GM23338 (cell line): Measurements from ENCODE around the gene RYR2. TPM values are rescaled to one million over a fixed set of nuclear protein-coding genes. Genes with fewer than 3 reads are reported as not detected.

Experiments used
- ATAC-seq: fragments of 200-7000 bp; cut with Tn5 transposase; 3 replicates; pipeline ENCODE4 v1.9.1; 2020
- DNase-seq: peaks from one replicate; pipeline ENCODE4 v3.0.0-alpha.2; 2015; ENCODE audit warnings: low spot score
- H2AFZ ChIP-seq: fragments of 200-600 bp; sonication (generic); 2 replicates; pipeline ENCODE4 v1.8.0; 2016; ENCODE audit warnings: antibody characterized with exemption, mild to moderate bottlenecking, moderate library complexity
- H3F3A ChIP-seq: fragments of 200-600 bp; sonication (generic); replicated peaks from 2 replicates; pipeline ENCODE4 v1.8.0; 2017; ENCODE audit warnings: antibody characterized with exemption, mixed run types, low read depth
- H3K27ac ChIP-seq: fragments of 200-600 bp; sonication (generic); 2 replicates; pipeline ENCODE4 v1.6.1; 2016; ENCODE audit warnings: low read depth
- H3K27me3 ChIP-seq: fragments of 200-600 bp; sonication (generic); 2 replicates; pipeline ENCODE4 v1.8.0; 2016; ENCODE audit warnings: mild to moderate bottlenecking, mixed run types, moderate library complexity; ENCODE audit not compliant: insufficient read depth
- H3K36me3 ChIP-seq: fragments of 200-600 bp; sonication (generic); 2 replicates; pipeline ENCODE4 v1.8.0; 2016; ENCODE audit warnings: mild to moderate bottlenecking; ENCODE audit not compliant: insufficient read depth
- H3K4me1 ChIP-seq: fragments of 200-600 bp; sonication (generic); 2 replicates; pipeline ENCODE4 v1.8.0; 2016; ENCODE audit warnings: mild to moderate bottlenecking, moderate library complexity; ENCODE audit not compliant: insufficient read depth
- H3K4me2 ChIP-seq: fragments of 200-600 bp; sonication (generic); 2 replicates; pipeline ENCODE4 v1.7.1; 2017; ENCODE audit warnings: mixed run types
- H3K4me3 ChIP-seq: fragments of 200-600 bp; sonication (generic); 2 replicates; pipeline ENCODE4 v1.6.1; 2016; ENCODE audit warnings: mixed run types
- H3K79me2 ChIP-seq: fragments of 200-600 bp; sonication (generic); replicated peaks from 2 replicates; pipeline ENCODE4 v1.8.0; 2017; ENCODE audit warnings: mild to moderate bottlenecking; ENCODE audit not compliant: insufficient read depth
- H3K9me2 ChIP-seq: fragments of 200-600 bp; sonication (generic); 2 replicates; pipeline ENCODE4 v1.8.0; 2017; ENCODE audit not compliant: insufficient read depth
- H4K20me1 ChIP-seq: fragments of 200-600 bp; sonication (generic); replicated peaks from 2 replicates; pipeline ENCODE4 v1.8.0; 2017; ENCODE audit warnings: mild to moderate bottlenecking; ENCODE audit not compliant: insufficient read depth
- H3K27ac Mint-ChIP-seq: 2 replicates; pipeline ENCODE4 v1.8.0; 2020; ENCODE audit warnings: inconsistent platforms, mild to moderate bottlenecking, moderate library complexity, mixed read lengths
- H3K27me3 Mint-ChIP-seq: 3 replicates; pipeline ENCODE4 v1.8.0; 2022; ENCODE audit warnings: low read depth, mild to moderate bottlenecking, moderate library complexity, mixed read lengths, inconsistent platforms; ENCODE audit not compliant: insufficient read depth, poor library complexity
- H3K36me3 Mint-ChIP-seq: 3 replicates; pipeline ENCODE4 v1.8.0; 2021; ENCODE audit warnings: low read depth, mild to moderate bottlenecking, inconsistent platforms, moderate library complexity, mixed read lengths
- H3K4me1 Mint-ChIP-seq: 3 replicates; pipeline ENCODE4 v1.8.0; 2020; ENCODE audit warnings: mild to moderate bottlenecking, inconsistent platforms, mixed read lengths
- H3K4me3 Mint-ChIP-seq: 3 replicates; pipeline ENCODE4 v1.8.0; 2021; ENCODE audit warnings: moderate library complexity, mild to moderate bottlenecking, inconsistent platforms, mixed read lengths
- H3K9me3 Mint-ChIP-seq: 3 replicates; pipeline ENCODE4 v1.8.0; 2020; ENCODE audit warnings: moderate library complexity, mild to moderate bottlenecking, inconsistent platforms, mixed read lengths
- CREB1 ChIP-seq: fragments of 250-450 bp; sonication (Bioruptor Pico); IDR thresholded peaks from 2 replicates; pipeline ENCODE4 v1.5.0; 2020; ENCODE audit warnings: low read depth, mild to moderate bottlenecking, moderate library complexity
- EZH2phosphoT487 ChIP-seq: fragments of 200-600 bp; sonication (generic); IDR thresholded peaks from one replicate; pipeline ENCODE4 v1.8.1; 2018; ENCODE audit warnings: antibody characterized with exemption; ENCODE audit not compliant: unreplicated experiment
- JUNB ChIP-seq: IDR thresholded peaks from one replicate; pipeline ENCODE4 v1.6.1; 2016; ENCODE audit warnings: antibody characterized with exemption; ENCODE audit not compliant: unreplicated experiment
- NANOG ChIP-seq: IDR thresholded peaks from 2 replicates; pipeline ENCODE4 v1.6.1; 2016; ENCODE audit warnings: antibody characterized with exemption, borderline replicate concordance
- POLR2AphosphoS5 ChIP-seq: IDR thresholded peaks from 2 replicates; pipeline ENCODE4 v1.6.1; 2016; ENCODE audit warnings: antibody characterized with exemption, low read depth
- STAT1 ChIP-seq: IDR thresholded peaks from one replicate; pipeline ENCODE4 v1.6.1; 2016; ENCODE audit warnings: antibody characterized with exemption; ENCODE audit not compliant: unreplicated experiment
- ZNF114 ChIP-seq: fragments of 250-450 bp; sonication (Bioruptor Pico); IDR thresholded peaks from 2 replicates; pipeline ENCODE4 v1.5.0; 2020; ENCODE audit warnings: mild to moderate bottlenecking, moderate library complexity
- ZNF331 ChIP-seq: fragments of 250-450 bp; sonication (Bioruptor Pico); IDR thresholded peaks from 2 replicates; pipeline ENCODE4 v1.5.0; 2020; ENCODE audit warnings: low read depth, mild to moderate bottlenecking, moderate library complexity
- polyA plus RNA-seq: library from polyadenylated mRNA; unstranded; fragments of >200 nt; fragmentation: Nextera tagmentation; extraction: Ambion mirVana; gene quantifications from 2 replicates; pipeline ENCODE4 v1.2.1, GENCODE V29; 2016
- total RNA-seq: library from RNA; depleted of rRNA; stranded (reverse); fragments of >200 nt; shearing (Covaris generic); gene quantifications from 2 replicates; pipeline ENCODE4 v1.2.3, GENCODE V29; 2014
- TF ChIP-seq, protein P1 (sequence below): IDR thresholded peaks from 2 replicates; pipeline ENCODE4 v1.6.1; 2016; ENCODE audit warnings: antibody characterized with exemption
- TF ChIP-seq, protein P2 (sequence below): IDR thresholded peaks from one replicate; pipeline ENCODE4 v1.6.1; 2018; ENCODE audit warnings: antibody characterized with exemption; ENCODE audit not compliant: unreplicated experiment
- TF ChIP-seq, protein P3 (sequence below): fragments of 250-450 bp; sonication (Bioruptor Pico); IDR thresholded peaks from 2 replicates; pipeline ENCODE4 v1.5.0; 2020; ENCODE audit warnings: mild to moderate bottlenecking, moderate library complexity

RYR2 gene
- total and polyA plus RNA-seq, 2 experiments from 2014 or later = 8.9 to 10.0 TPM

GRCh38 chr1:237172118-237172485, 130.1 kb downstream of the RYR2 start:
- DNase-seq (no peak), ATAC-seq (no peak)
- Mint-ChIP-seq H3K4me1 (peaks cover 21% of the 10 kb centered on the region), H3K27me3 (peaks cover 4% of the 10 kb centered on the region), H3K27ac (no peak overlapping the region), H3K36me3 (no peaks in the 10 kb centered on the region), H3K4me3 (no peak overlapping the region), H3K9me3 (no peaks in the 10 kb centered on the region)
- no peak overlapping the region for H2AFZ ChIP-seq
- no peak overlapping the region for H3K27ac ChIP-seq
- no peak for TF ChIP-seq EZH2phosphoT487
- TF ChIP-seq, protein P1, sequence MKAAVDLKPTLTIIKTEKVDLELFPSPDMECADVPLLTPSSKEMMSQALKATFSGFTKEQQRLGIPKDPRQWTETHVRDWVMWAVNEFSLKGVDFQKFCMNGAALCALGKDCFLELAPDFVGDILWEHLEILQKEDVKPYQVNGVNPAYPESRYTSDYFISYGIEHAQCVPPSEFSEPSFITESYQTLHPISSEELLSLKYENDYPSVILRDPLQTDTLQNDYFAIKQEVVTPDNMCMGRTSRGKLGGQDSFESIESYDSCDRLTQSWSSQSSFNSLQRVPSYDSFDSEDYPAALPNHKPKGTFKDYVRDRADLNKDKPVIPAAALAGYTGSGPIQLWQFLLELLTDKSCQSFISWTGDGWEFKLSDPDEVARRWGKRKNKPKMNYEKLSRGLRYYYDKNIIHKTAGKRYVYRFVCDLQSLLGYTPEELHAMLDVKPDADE = no peak
- no peak overlapping the region for H3K4me3 ChIP-seq
- no peaks in the 10 kb centered on the region for H3F3A ChIP-seq
- no peaks in the 10 kb centered on the region for H3K27me3 ChIP-seq
- H4K20me1 ChIP-seq = no peaks in the 10 kb centered on the region; the same call in 1 of the 2 replicates
- H3K9me2 ChIP-seq = no peaks in the 10 kb centered on the region
- no peaks in the 10 kb centered on the region for H3K36me3 ChIP-seq
- no peak overlapping the region for H3K4me2 ChIP-seq
- peaks cover 27% of the 10 kb centered on the region for H3K4me1 ChIP-seq
- peaks cover 62% of the 10 kb centered on the region for H3K79me2 ChIP-seq

GRCh38 chr1:237179503-237179902, 137.5 kb downstream of the RYR2 start:
- peaks cover 19% of the 10 kb centered on the region for H3K4me1 ChIP-seq
- no peaks in the 10 kb centered on the region for H4K20me1 ChIP-seq
- no peak overlapping the region for H3K27ac Mint-ChIP-seq
- peaks cover 25% of the 10 kb centered on the region for H3K79me2 ChIP-seq
- ATAC-seq = no peak
- H3K36me3 ChIP-seq = no peaks in the 10 kb centered on the region
- no peaks in the 10 kb centered on the region for H3K27me3 Mint-ChIP-seq
- no peaks in the 10 kb centered on the region for H3K27me3 ChIP-seq
- H2AFZ ChIP-seq = no peak overlapping the region
- no peaks in the 10 kb centered on the region for H3K9me2 ChIP-seq
- DNase-seq = no peak
- H3K36me3 Mint-ChIP-seq = no peaks in the 10 kb centered on the region
- H3K4me2 ChIP-seq = no peak overlapping the region
- H3K4me1 Mint-ChIP-seq = peaks cover 15% of the 10 kb centered on the region
- H3K9me3 Mint-ChIP-seq = no peaks in the 10 kb centered on the region
- H3K27ac ChIP-seq = no peak overlapping the region
- no peaks in the 10 kb centered on the region for H3F3A ChIP-seq
- H3K4me3 ChIP-seq = no peak overlapping the region
- H3K4me3 Mint-ChIP-seq = no peak overlapping the region
- TF ChIP-seq NANOG (no peak), ZNF114 (CRISPR knock-in tag) (no peak), CREB1 (CRISPR knock-in tag) (no peak), STAT1 (no peak), ZNF331 (CRISPR knock-in tag) (no peak), EZH2phosphoT487 (no peak), JUNB (no peak), POLR2AphosphoS5 (no peak)
- TF ChIP-seq, protein P2, sequence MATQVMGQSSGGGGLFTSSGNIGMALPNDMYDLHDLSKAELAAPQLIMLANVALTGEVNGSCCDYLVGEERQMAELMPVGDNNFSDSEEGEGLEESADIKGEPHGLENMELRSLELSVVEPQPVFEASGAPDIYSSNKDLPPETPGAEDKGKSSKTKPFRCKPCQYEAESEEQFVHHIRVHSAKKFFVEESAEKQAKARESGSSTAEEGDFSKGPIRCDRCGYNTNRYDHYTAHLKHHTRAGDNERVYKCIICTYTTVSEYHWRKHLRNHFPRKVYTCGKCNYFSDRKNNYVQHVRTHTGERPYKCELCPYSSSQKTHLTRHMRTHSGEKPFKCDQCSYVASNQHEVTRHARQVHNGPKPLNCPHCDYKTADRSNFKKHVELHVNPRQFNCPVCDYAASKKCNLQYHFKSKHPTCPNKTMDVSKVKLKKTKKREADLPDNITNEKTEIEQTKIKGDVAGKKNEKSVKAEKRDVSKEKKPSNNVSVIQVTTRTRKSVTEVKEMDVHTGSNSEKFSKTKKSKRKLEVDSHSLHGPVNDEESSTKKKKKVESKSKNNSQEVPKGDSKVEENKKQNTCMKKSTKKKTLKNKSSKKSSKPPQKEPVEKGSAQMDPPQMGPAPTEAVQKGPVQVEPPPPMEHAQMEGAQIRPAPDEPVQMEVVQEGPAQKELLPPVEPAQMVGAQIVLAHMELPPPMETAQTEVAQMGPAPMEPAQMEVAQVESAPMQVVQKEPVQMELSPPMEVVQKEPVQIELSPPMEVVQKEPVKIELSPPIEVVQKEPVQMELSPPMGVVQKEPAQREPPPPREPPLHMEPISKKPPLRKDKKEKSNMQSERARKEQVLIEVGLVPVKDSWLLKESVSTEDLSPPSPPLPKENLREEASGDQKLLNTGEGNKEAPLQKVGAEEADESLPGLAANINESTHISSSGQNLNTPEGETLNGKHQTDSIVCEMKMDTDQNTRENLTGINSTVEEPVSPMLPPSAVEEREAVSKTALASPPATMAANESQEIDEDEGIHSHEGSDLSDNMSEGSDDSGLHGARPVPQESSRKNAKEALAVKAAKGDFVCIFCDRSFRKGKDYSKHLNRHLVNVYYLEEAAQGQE = no peak
- TF ChIP-seq, protein P3, sequence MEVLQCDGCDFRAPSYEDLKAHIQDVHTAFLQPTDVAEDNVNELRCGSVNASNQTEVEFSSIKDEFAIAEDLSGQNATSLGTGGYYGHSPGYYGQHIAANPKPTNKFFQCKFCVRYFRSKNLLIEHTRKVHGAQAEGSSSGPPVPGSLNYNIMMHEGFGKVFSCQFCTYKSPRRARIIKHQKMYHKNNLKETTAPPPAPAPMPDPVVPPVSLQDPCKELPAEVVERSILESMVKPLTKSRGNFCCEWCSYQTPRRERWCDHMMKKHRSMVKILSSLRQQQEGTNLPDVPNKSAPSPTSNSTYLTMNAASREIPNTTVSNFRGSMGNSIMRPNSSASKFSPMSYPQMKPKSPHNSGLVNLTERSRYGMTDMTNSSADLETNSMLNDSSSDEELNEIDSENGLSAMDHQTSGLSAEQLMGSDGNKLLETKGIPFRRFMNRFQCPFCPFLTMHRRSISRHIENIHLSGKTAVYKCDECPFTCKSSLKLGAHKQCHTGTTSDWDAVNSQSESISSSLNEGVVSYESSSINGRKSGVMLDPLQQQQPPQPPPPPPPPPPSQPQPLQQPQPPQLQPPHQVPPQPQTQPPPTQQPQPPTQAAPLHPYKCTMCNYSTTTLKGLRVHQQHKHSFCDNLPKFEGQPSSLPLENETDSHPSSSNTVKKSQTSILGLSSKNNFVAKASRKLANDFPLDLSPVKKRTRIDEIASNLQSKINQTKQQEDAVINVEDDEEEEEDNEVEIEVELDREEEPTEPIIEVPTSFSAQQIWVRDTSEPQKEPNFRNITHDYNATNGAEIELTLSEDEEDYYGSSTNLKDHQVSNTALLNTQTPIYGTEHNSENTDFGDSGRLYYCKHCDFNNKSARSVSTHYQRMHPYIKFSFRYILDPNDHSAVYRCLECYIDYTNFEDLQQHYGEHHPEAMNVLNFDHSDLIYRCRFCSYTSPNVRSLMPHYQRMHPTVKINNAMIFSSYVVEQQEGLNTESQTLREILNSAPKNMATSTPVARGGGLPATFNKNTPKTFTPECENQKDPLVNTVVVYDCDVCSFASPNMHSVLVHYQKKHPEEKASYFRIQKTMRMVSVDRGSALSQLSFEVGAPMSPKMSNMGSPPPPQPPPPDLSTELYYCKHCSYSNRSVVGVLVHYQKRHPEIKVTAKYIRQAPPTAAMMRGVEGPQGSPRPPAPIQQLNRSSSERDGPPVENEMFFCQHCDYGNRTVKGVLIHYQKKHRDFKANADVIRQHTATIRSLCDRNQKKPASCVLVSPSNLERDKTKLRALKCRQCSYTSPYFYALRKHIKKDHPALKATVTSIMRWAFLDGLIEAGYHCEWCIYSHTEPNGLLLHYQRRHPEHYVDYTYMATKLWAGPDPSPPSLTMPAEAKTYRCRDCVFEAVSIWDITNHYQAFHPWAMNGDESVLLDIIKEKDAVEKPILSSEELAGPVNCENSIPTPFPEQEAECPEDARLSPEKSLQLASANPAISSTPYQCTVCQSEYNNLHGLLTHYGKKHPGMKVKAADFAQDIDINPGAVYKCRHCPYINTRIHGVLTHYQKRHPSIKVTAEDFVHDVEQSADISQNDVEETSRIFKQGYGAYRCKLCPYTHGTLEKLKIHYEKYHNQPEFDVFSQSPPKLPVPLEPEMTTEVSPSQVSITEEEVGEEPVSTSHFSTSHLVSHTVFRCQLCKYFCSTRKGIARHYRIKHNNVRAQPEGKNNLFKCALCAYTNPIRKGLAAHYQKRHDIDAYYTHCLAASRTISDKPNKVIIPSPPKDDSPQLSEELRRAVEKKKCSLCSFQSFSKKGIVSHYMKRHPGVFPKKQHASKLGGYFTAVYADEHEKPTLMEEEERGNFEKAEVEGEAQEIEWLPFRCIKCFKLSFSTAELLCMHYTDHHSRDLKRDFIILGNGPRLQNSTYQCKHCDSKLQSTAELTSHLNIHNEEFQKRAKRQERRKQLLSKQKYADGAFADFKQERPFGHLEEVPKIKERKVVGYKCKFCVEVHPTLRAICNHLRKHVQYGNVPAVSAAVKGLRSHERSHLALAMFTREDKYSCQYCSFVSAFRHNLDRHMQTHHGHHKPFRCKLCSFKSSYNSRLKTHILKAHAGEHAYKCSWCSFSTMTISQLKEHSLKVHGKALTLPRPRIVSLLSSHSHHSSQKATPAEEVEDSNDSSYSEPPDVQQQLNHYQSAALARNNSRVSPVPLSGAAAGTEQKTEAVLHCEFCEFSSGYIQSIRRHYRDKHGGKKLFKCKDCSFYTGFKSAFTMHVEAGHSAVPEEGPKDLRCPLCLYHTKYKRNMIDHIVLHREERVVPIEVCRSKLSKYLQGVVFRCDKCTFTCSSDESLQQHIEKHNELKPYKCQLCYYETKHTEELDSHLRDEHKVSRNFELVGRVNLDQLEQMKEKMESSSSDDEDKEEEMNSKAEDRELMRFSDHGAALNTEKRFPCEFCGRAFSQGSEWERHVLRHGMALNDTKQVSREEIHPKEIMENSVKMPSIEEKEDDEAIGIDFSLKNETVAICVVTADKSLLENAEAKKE = no peak
